ENCODE measurements around the gene TNFRSF21.
"Not testable (repeated sequence)": the region's sequence is repeated elsewhere in the genome, so short reads cannot be mapped to it uniquely, and the experiment has no call there.

TNFRSF21 gene

GRCh38 chr6:47248446-47248845 lies 61.3 kb downstream of the TNFRSF21 start:
- no peak for DNase-seq

- no peak for DNase-seq
These were observed 62.4 kb downstream of the TNFRSF21 start for GRCh38 chr6:47247227-47247797.

DNA sequence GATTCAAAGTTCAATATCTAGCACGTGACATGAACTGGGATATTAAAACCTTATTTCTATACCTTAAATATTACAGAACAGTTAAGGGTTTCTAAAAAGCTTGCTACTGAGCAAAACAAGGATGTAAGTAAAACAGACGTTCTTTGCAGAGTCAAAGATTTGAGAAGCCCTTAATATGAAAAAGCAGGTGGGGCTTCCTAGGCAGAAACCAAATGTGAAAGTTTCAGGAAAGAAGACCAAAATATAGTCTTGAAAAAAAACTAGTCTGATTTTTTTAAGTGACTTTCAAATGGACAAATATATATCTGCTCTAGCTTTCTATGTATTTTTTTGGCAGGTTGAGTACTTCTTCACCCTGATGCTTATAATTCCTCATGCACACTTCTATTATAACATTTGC lies 63.2 kb downstream of the TNFRSF21 start:
- no peak for DNase-seq

GRCh38 chr6:47245745-47246371 lies 63.8 kb downstream of the TNFRSF21 start:
- no peak for DNase-seq

GRCh38 chr6:47242483-47243386 lies 67.0 kb downstream of the TNFRSF21 start:
- DNase-seq = peak; percentile 3

DNA sequence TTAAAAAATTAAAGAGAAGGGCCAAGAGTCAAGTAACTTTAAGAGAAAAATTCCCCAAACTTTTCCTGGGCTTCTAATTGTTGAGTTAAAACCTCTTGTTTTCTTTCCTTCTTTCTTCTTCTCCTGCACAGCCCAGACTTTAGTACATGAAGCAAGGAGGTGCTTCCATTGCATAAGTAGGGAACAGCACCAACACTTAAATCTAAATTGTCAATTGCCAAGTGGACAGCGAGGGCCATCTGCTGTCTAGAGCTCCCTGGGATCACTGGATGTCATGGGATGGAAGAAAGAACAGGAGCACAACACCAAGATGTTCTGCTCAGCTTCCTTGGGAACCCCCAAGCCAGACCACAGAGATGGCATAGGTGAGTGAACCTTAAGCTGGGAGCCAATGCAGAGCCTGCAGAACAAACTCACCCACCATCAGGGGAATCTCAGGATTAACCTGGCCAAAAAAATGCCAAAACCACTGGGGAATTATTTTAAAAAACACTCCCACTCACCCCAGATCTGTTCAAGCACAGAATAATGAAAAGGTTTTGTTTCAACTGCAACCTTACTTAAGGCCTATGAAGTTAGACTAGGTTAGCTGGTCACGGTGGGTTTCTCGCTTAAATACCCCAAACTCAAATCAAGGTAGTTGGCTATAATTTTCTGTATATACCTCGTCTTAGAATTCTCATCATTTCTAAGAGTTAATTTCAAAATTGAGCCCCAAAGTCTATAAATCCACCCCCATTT lies 67.8 kb downstream of the TNFRSF21 start:
- no peak for DNase-seq

DNA sequence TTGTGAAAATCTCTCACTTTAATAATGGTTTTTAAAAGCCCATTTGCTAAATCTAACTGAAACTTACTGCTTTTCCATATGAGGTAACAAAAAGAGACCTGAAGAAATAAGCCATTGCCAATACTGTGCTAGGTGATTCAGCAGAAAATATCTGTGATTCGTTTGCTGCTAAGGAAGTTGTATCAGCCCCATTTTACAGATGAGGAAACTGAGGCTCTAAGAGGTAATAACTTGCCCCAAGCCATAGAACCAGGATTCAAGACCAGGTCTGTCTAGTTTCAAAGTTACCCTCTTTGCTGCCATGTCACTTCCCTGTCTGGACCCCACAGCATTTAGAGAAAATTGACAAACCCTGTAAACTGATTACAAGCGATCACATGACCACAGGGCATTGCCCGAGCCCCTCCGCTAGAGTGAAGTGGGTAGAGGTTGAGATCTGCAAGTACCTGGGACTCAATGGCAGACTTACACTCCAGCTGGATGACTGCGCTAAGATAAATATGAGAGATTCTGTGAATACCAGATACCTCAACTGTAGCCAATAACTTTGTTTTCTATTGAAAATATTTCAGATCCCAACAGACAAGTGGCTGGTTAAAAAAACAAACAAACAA lies 69.3 kb downstream of the TNFRSF21 start:
- no peak for DNase-seq

DNA sequence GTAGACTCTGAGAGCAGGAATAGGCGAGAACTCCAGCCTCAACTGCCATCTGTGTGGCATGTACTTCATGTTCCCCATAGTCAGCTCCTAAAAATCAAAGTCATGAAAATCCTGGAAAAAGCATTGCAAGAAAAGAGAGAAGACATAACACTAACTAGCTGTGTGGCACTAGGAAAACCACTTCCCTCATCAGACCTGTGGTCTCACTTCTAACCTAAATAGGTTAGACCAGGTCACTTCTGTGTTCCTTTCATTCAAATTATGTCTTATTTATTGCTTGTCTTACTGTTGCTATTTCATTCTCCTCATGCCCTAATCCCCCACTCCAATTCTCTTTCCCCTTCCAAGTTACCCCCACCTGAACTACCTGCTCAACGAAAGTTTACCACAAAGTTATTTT lies 70.2 kb downstream of the TNFRSF21 start:
- DNase-seq = no peak

GRCh38 chr6:47238456-47238995 lies 71.2 kb downstream of the TNFRSF21 start:
- DNase-seq = no peak

GRCh38 chr6:47237196-47237595 lies 72.5 kb downstream of the TNFRSF21 start:
- no peak for DNase-seq

GRCh38 chr6:47235964-47236760 lies 73.5 kb downstream of the TNFRSF21 start:
- no peak for DNase-seq

- no peak for DNase-seq
These were observed 74.3 kb downstream of the TNFRSF21 start for GRCh38 chr6:47235421-47235820.

DNA sequence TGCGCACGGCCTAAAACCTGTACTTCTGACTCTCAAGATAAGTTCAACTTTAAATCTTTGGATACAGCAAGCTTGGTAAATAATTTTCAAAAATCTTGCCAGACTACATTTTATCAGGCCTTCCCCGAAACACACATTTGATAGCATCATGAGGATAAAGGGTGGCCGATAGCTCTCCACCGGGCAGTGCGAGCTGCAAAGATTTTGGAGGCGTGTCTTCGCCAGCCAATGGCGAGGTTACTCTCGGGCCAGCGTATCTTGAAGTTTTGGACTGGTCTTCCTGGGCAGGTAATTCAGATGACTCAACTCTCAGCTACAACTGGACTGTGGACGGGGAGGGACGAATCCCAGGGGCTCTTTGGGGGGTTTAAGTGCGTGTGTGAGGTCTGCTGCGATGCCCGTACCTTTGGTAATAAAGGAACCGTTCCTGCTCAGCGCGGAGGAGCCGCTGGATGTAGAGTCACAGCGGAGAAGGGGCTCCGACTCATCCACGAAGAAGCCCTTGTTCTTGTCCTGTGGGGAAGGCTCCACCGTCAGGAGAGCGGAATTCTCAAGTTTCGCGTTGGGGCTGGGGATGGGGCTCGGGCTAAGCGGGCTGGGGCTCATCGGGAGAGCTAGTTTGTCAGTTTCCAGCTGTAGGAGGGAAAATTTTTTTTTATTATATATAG lies 75.3 kb downstream of the TNFRSF21 start:
- DNase-seq = no peak

GRCh38 chr6:47231151-47231550 lies 78.6 kb downstream of the TNFRSF21 start:
- no peak for DNase-seq

DNA sequence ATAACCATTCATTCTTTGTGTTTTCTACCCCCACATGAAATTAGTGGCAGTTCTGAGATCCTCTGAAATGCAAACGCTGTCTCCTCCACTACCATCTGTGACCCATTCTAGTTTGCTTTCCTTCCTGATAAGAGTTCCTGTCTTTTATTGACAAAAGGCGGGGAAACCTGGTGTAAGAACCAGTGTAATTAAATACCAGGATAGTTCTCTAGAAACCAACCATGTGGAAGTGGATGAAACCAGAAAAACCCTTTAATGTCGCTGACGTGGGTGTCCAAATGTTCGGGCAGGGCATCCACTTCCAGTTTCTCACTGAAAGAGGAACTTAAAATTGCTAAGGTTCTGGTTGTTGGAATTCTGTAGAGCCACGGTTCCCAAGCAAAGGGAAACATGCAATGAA lies 79.1 kb downstream of the TNFRSF21 start:
- DNase-seq = no peak

- DNase-seq = no peak
These were observed 80.5 kb downstream of the TNFRSF21 start for GRCh38 chr6:47229255-47229654.

GRCh38 chr6:47228093-47228492 lies 81.6 kb downstream of the TNFRSF21 start:
- not testable (repeated sequence) for DNase-seq

DNA sequence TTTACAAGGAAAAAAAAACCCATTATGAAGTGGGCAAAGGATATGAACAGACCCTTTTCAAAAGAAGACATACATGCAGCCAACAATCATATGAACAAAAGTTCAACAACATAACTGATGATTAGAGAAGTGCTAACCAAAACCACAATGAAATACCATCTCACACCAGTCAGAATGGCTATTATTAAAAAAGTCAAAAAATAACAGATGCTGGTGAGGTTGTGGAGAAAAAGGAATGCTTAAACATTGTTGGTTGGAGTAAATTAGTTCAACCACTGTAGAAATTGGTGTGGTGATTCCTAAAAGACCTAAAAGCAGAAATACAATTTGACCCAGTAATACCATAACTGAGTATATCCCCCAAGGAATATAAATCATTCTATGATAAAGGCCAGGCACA lies 86.5 kb downstream of the TNFRSF21 start:
- DNase-seq = not testable (repeated sequence)

DNA sequence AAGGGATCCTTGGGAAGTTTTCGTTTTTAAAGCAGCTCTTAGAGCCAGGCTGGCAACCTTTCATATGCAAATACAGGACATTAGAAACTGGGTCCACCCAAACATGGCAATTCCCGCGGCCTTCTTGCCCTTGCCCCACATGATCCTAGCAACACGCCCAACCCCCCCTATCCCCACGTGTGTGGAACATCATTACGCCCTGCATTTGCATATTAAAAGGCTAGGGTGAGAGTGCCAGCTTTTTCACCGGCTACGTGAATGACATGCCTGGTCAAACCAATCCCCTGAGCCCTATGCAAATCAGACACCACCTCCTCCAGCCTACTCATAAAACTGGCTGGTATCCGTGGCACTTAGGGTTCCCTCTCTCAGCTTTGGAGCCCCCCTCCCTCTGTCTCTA lies 88.1 kb downstream of the TNFRSF21 start:
- no peak for DNase-seq

- DNase-seq = no peak
These were observed 100.1 kb downstream of the TNFRSF21 start for GRCh38 chr6:47209632-47210031.

GRCh38 chr6:47207261-47207660 lies 102.4 kb downstream of the TNFRSF21 start:
- DNase-seq = no peak

All from T-helper 9 cell (primary cell).